NT2/D1 (cell line): ENCODE results near the gene ZNF555.

Experiments used
- DNase-seq: peaks from one replicate; pipeline ENCODE4 v3.0.0-alpha.2; 2011; ENCODE audit warnings: low read depth, low spot score
- H3K27me3 ChIP-seq: 2 replicates; pipeline ENCODE4 v1.6.0; 2011; ENCODE audit warnings: mild to moderate bottlenecking; ENCODE audit not compliant: insufficient read length, insufficient read depth
- H3K36me3 ChIP-seq: 2 replicates; pipeline ENCODE4 v1.6.1; 2011; ENCODE audit warnings: mild to moderate bottlenecking, low read length, mixed read lengths; ENCODE audit not compliant: insufficient read depth, insufficient read length
- H3K4me1 ChIP-seq: 2 replicates; pipeline ENCODE4 v1.5.1; 2011; ENCODE audit not compliant: insufficient read depth, insufficient read length
- H3K4me3 ChIP-seq: 2 replicates; pipeline ENCODE4 v1.5.1; 2011; ENCODE audit warnings: low read depth; ENCODE audit not compliant: insufficient read length
- H3K9ac ChIP-seq: 2 replicates; pipeline ENCODE4 v1.6.0; 2011; ENCODE audit warnings: low read depth; ENCODE audit not compliant: insufficient read length
- H3K9me3 ChIP-seq: 2 replicates; pipeline ENCODE4 v1.5.1; 2011; ENCODE audit warnings: mild to moderate bottlenecking, low read length; ENCODE audit not compliant: insufficient read depth
- SUZ12 ChIP-seq: IDR thresholded peaks from 2 replicates; pipeline ENCODE4 v1.6.1; 2011; ENCODE audit not compliant: insufficient read length, insufficient read depth; ENCODE audit errors: extremely low read depth
- YY1 ChIP-seq: IDR thresholded peaks from 2 replicates; pipeline ENCODE4 v1.6.1; 2011; ENCODE audit not compliant: insufficient read length, insufficient read depth
- ZNF274 ChIP-seq: IDR thresholded peaks from 2 replicates; pipeline ENCODE4 v1.6.1; 2011; ENCODE audit warnings: mild to moderate bottlenecking, low read depth, low read length

The ZNF555 gene

GRCh38 chr19:2808129-2808941, 32.9 kb upstream of the ZNF555 start:
- no peak for DNase-seq
- H3K9ac ChIP-seq: no peak overlapping the region
- peaks cover 98% of the 10 kb centered on the region for H3K36me3 ChIP-seq
- peaks cover 2% of the 10 kb centered on the region for H3K4me1 ChIP-seq
- no peak overlapping the region for H3K4me3 ChIP-seq
- no peaks in the 10 kb centered on the region for H3K9me3 ChIP-seq
- no peak for TF ChIP-seq SUZ12
- TF ChIP-seq YY1: no peak
- no peak for TF ChIP-seq ZNF274
- H3K27me3 ChIP-seq: no peaks in the 10 kb centered on the region

DNA sequence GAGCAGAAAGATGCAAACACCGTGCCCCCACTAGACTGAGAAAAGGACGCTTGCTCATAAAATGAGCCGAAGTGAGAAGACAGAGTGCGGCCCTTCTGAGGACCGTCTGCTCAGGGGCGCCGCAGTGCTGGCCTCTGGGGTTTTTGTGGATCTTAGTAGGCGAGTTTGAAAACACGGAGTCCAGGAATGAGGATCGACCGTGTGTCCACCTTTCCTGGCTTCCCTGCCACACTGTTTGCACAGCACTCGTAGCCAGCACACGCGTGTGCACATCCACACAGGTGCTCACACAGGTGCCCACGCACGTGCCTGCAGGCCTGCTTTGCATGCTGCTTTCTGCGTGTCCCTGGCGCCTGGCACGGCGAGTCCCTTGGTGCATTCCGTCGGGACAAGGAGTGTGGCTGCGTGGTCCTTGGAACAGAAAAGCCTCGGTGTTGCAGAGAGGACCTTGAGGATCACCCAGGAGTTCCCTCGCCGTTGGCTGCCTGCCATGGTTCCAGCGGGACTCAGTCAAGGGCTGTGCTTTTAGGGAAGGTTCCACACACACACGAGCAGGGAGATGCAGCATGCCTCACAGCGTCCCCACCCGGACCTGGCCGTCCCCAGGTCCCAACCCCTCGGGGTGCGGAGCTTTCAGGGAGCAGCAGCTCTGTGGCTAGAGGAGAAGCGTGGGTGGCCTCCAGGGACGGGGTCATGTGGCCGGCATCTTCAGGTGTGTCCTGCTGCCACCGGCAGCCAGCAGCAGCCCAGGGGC, 31.7 kb upstream of the ZNF555 start:
- Histone ChIP-seq H3K36me3 (peaks cover 98% of the 10 kb centered on the region), H3K9ac (no peak overlapping the region), H3K4me1 (no peaks in the 10 kb centered on the region), H3K9me3 (no peaks in the 10 kb centered on the region), H3K27me3 (no peaks in the 10 kb centered on the region), H3K4me3 (no peak overlapping the region)
- TF ChIP-seq YY1 (no peak), SUZ12 (no peak), ZNF274 (no peak)
- no peak for DNase-seq

GRCh38 chr19:2810141-2811091, 30.9 kb upstream of the ZNF555 start:
- no peak overlapping the region for H3K9ac ChIP-seq
- peaks cover 98% of the 10 kb centered on the region for H3K36me3 ChIP-seq
- TF ChIP-seq SUZ12 (no peak), YY1 (no peak), ZNF274 (no peak)
- no peaks in the 10 kb centered on the region for H3K4me1 ChIP-seq
- no peaks in the 10 kb centered on the region for H3K27me3 ChIP-seq
- H3K4me3 ChIP-seq: no peak overlapping the region
- H3K9me3 ChIP-seq: no peaks in the 10 kb centered on the region
- no peak for DNase-seq

- no peak for DNase-seq
- H3K9me3 ChIP-seq: no peaks in the 10 kb centered on the region
- no peaks in the 10 kb centered on the region for H3K4me1 ChIP-seq
- H3K4me3 ChIP-seq: no peak overlapping the region
- no peaks in the 10 kb centered on the region for H3K27me3 ChIP-seq
- no peak for TF ChIP-seq ZNF274
- TF ChIP-seq YY1: no peak
- TF ChIP-seq SUZ12: no peak
- no peak overlapping the region for H3K9ac ChIP-seq
- peaks cover 100% of the 10 kb centered on the region for H3K36me3 ChIP-seq
Observed at GRCh38 chr19:2811221-2811722, 30.0 kb upstream of the ZNF555 start.

GRCh38 chr19:2811735-2812413, 29.4 kb upstream of the ZNF555 start:
- Histone ChIP-seq H3K4me1 (no peaks in the 10 kb centered on the region), H3K9ac (no peak overlapping the region), H3K9me3 (no peaks in the 10 kb centered on the region), H3K27me3 (no peaks in the 10 kb centered on the region), H3K4me3 (no peak overlapping the region), H3K36me3 (peaks cover 96% of the 10 kb centered on the region)
- no peak for TF ChIP-seq ZNF274
- no peak for TF ChIP-seq SUZ12
- no peak for TF ChIP-seq YY1
- DNase-seq: no peak
